NCI-H1694 (cell line): ENCODE data around the gene RORC.

ENCODE experiments used
- DNase-seq: peaks from one replicate; lab custom pipeline; 2025; lab: John Stamatoyannopoulos, UW

Gene RORC

DNA sequence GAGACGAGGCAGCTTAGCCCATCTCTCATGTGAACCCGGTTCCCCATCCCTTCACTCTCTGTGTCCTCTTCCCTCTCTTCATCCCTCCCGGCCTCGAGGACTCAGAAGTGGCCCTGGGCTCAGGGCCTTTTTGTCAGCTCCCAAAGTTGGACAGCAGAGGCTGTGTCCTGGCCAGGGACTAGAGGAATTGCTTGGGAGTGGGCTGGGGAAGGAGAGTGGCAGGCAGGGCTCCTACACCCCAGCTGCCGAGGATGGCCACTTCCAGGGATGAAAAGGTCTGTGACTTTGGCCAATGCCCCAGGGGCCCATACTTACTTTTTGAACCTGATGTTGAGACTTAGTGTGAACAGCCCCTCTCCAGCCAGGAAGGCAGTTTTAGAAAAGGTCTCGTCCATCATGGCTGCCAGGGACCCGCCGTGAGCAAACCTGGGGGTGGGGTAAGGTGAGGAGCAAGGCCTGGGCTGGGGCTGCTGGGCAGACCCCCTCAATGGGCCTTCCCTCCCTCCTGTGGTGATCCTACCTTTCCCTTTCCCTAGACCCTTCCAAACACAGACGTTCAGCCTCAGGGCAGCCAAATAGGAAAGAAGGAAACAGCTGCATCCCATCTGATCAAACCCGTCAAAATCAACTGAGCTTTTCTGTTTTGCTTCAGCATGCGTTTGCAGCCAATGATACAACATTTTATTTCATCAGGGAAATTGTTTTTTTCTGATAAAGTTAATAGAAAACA is 16.4 kb upstream of the RORC start:
- DNase-seq: no peak

DNA sequence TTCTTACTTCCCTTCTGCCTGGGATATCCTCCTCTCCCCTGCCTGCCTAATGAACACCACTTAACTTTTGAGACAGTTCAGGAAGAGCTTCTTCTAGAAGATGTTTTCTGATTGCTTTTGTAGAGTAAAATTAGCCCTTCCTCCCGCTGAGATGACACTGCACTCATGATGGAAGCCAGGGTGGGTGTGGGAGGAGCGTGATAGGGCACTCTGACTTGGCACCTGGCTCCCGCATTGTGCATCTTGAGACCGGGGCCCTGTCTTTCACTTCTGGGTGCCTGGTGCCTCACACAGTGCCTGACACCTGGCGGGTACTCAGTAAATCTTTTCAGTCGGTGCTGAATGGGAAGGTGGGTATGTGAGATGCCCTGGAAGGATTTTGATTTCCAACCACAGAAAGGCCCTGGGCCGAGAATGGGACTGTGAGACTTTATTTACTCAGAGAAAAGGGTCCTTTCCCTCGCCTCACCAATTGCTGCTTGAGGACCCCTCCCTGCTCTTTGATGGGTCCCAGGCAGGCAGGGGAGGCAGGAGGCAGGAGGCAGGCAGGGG is 15.2 kb upstream of the RORC start:
- DNase-seq: no peak

- DNase-seq: no peak
Observed at GRCh38 chr1:151846062-151846568, 14.5 kb upstream of the RORC start.

DNA sequence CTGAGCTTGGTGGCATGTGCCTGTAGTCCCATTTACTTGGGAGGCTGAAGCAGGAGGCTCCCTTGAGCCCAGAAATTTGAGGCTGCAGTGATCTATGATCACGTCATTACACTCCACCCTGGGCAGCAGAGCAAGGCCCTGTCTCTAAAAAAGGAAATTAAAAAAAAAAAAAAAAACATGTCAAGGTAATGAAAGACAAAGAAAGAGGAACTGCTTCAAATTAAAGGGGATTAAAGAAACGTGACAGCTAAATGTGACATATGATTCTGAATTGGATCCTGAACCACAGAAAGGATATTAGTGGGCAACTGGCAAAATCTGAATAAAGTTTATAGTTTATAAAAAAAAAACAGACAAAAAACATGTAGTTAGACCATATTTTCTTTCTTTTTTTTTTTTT is 11.8 kb upstream of the RORC start:
- DNase-seq: no peak

DNA sequence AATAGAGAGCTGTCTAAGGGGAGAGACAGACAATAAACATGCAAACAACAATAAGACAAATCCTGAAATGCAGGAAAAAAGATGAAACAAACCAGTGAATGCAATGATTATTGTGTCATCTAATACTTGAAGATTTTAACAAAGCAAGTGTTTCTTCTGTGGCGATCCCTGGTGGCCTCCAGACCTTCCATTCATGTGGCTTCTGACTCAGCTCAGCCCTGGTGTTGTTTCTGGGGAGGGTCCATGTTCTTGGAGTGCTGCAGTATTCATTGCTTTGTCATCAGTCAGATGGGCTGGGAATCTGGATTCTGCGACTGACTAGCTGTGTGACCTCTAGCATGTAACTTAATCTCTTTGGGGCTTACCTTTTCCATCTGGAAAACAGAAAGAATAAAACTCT is 9.5 kb upstream of the RORC start:
- DNase-seq: no peak

GRCh38 chr1:151840421-151840820 is 8.8 kb upstream of the RORC start:
- no peak for DNase-seq

- no peak for DNase-seq
Observed at GRCh38 chr1:151839457-151840403, 8.1 kb upstream of the RORC start, which contains the start of gene C2CD4D. C2CD4D (minus strand) TSS chr1:151839820; CDS start chr1:151838989, 831 bp downstream.

DNA sequence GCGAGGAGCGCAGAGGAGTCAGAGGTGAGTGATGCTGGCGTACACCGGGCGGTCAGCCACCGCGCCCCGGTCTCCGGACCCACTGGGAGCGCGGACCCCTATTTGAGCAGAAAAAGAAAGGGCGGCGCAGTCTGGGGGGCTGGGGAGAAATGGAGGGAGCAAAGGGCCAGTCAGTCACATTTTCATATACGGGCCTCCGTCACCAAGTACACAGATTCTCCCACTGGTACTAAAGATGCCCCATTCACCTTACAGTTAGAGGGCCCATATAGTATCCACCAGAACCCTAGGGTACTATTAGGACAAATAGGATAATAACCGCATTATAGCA is 7.4 kb upstream of the RORC start:
- no peak for DNase-seq

DNA sequence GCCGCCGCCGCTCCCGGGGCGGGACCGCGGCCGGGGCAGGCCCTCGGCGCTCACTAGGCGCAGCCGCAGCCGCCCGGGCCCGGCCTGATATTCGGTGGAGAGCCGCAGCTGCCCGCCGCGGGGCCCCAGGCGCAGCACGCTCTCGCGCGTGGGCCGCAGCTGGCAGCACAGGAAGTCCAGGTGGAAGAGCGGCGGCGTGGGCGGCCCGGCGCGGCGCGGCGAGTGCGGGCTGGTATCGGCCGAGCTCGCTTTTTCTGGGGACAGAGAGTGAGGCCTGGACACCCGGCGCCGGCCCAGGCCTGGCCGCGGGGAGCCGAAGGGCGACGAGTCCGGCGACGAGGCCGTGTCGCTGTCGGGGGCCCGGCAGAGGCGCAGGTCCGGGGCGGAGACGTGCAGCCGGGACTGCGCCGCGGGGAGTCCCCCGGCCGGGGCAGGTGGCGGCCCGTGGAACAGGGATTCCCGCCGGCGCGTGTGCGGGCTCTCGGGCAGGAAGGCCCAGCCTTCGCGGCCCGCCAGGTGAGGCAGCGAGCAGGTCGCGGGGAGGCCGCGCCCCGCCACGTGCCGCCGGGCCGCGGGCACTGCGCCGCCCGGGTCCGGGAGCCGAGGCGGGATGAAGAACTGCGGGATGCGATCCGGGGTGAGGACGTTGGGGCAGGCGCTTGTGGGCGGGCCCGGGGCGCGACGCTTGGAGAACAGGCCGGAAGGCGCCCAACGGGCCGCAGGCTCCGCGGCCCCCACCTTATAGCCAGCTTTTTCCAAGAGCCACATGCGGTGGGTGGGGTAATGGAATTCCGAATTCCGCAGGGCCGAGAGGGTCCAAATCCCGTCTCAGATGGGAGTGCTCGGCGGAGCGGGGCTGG is 6.8 kb upstream of the RORC start:
- DNase-seq: no peak

- no peak for DNase-seq
Observed at GRCh38 chr1:151837884-151838221, 6.3 kb upstream of the RORC start.

DNA sequence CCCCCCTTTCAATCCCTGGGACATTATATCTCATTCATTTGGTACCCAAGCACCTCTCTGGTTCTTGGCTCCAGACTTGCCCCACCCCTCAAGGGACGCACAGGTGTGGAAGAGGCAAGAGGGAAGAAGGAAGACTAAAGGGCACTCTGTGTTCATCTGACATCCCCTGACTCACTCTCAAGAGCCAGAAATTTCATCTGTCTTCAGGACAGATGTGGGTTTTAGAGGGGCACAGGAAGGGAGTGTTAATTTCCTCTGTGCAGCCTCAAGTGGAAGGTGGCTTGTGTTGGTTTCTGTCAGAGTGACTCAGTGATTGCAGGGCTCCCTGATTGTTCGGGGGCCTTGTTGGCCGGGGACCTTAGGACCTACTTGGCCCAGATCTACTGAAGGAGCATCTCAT is 5.6 kb upstream of the RORC start:
- no peak for DNase-seq

GRCh38 chr1:151835596-151835995 is 4.0 kb upstream of the RORC start:
- DNase-seq: no peak

DNA sequence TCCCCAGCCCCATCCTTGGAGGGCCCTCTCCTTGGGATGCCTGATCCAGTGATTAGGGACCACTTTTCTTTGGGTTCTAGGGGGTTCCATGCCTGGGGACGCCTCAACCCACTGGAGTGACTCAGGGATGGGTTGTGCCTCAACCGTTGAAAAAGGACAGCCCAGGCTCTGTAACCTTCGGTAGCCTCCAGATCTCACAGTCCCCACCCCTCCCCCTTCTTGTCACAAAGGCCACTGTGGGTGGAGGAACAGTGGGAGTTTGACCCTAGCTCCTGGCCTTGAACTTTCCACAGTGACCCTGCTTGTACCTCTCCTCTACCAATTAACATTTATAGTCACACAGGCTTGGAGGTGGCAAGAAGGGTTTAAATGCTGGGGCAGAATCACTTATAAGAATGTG is 2.6 kb upstream of the RORC start:
- DNase-seq: no peak

DNA sequence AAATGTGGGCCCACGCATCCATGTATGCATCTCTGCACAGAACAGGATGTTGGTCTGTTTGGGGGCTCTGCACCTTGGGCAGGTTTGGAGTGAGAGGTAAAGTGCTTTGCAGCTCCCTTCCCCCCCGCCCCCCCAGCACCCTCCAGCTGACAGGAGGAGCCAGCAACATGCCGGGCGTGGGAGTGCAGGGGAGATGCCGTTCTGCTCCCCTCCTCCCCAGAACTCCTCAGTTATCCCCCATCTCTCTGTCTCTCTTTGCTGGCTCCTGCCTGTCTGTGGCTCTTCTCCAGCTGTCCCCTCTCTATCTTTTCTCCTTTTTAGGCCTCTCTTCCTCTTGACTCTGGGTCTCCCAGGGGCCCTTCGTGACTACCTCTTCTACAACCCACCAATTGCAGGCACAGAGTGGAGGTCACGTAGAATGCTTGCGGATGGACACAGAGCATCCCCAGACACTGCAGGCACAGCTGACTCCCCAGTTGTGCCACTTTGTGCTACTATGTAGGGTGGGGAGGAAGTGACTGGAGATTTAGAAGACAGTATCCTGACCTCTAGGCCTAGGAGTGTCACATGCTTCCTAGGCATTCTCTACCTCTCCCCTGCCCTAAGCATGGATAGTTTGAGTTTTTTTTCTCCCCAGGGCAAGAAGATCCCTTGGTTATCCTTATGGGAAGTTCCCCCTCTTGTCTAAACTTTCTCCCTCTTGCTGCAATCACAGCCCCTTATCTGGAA is 1.7 kb upstream of the RORC start:
- no peak for DNase-seq

- DNase-seq: peak; percentile 33
Observed at GRCh38 chr1:151832318-151832980, 847 bp upstream of the RORC start.

DNA sequence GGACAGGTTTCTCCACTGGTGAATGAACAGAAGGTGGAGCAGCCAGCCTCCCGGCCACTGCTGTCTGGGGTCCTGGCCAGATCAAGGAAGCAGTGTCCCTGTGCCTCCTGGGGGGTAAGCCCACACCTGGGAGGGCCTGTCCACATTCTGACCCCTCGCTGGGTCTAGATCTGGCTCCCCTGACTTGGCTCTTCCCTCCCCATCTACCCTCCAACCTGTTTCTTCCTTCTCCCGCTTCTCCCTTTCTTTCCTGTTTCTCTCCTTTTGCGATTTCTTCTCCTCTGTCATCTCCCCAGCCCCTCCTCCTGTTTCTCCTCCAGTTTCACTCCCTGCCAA is 378 bp downstream of the RORC start:
- no peak for DNase-seq

DNA sequence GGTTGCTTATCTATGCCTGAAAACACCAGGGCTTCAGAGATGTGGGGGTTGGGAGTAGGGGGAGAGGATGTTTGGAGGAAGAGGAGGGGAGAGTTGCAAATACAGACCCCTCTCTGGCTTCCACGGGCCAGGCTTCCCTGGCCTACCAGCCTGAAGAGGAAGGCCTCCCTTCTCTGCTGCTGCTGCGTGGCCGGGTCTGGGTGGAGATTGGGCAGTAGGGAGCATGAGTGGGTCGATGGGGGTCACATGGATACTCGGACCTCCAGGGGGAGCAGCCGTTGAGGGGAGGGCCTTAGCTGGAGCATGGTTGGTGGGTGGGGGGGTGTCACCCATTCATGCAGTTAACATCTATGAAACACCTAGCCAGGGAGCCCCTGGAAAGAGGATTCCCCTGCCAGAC is 1.5 kb downstream of the RORC start:
- DNase-seq: no peak

DNA sequence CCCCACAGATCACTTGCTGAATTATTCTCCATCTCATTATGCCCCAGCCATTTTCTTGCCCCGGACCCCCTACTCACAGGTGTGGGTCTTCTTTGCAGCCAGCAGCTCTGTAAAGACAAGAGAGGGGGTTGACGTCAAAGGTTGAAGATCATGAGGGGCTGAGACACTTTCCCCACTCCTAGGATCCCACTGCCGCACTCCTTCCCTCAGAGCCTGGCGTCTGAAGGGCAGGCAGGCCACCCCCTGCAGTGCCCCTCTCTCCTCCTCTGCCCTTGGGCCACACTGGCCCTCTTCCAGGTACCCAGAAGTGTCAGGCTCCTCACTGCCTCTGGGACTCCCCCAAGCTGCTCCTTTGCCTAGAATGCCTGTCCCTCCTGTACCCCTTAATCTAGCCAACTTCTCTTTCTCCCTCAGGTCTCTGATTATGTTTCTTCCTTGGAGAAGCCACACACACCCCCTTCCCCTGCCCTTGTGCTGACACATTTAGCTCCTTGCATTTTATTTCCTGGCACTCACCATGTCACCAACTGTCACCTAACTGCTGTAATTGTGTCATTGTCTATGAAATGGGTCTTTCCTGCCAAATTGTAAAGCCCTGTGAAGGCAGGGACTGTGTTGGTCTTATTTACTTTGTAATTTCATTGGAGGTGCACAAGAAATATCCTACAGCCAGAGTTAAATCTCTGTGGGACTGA is 2.1 kb downstream of the RORC start:
- no peak for DNase-seq

- no peak for DNase-seq
Observed at GRCh38 chr1:151828921-151829320, 2.7 kb downstream of the RORC start.

GRCh38 chr1:151827853-151828252 is 3.7 kb downstream of the RORC start:
- DNase-seq: no peak
